Adipocyte (in vitro differentiated cells): ENCODE measurements around the gene GADD45A.

Experiments
- DNase-seq: peaks from one replicate; pipeline ENCODE4 v3.0.0-alpha.2; 2015; ENCODE audit warnings: low read depth
- H3K27me3 ChIP-seq: replicated peaks from 2 replicates; pipeline ENCODE4 v1.7.0; 2013; ENCODE audit warnings: mild to moderate bottlenecking, low read length, moderate library complexity; ENCODE audit not compliant: control insufficient read depth, insufficient read depth
- H3K36me3 ChIP-seq: 2 replicates; pipeline ENCODE4 v1.7.0; 2013; ENCODE audit warnings: low read length, mild to moderate bottlenecking, moderate library complexity; ENCODE audit not compliant: control insufficient read depth, insufficient read depth, severe bottlenecking
- H3K4me1 ChIP-seq: 2 replicates; pipeline ENCODE4 v1.7.0; 2013; ENCODE audit warnings: mild to moderate bottlenecking, low read length, moderate library complexity; ENCODE audit not compliant: control insufficient read depth, insufficient read depth
- H3K4me3 ChIP-seq: 2 replicates; pipeline ENCODE4 v1.7.0; 2013; ENCODE audit warnings: mild to moderate bottlenecking, low read length, moderate library complexity
- H3K9ac ChIP-seq: 2 replicates; pipeline ENCODE4 v1.7.0; 2013; ENCODE audit warnings: mild to moderate bottlenecking, low read length, moderate library complexity
- H3K9me3 ChIP-seq: 2 replicates; pipeline ENCODE4 v1.7.0; 2013; ENCODE audit warnings: mild to moderate bottlenecking, low read length, moderate library complexity; ENCODE audit not compliant: control insufficient read depth

The GADD45A gene

GRCh38 chr1:67685067-67685557 is at the start of gene GADD45A:
GADD45A (plus strand) TSS chr1:67685201; CDS start chr1:67685495, 294 bp downstream.
- H3K9me3 ChIP-seq: no peaks in the 10 kb centered on the region
- no peaks in the 10 kb centered on the region for H3K27me3 ChIP-seq
- H3K4me1 ChIP-seq: peaks cover 43% of the 10 kb centered on the region
- H3K4me3 ChIP-seq: peak within 1 kb of the TSS; percentile 95
- peak within 1 kb of the TSS; percentile 99 for H3K9ac ChIP-seq
- DNase-seq: peak; percentile 99
- peaks cover 29% of the 10 kb centered on the region for H3K36me3 ChIP-seq

- H3K4me3 ChIP-seq: no peak overlapping the region
- DNase-seq: no peak
- H3K36me3 ChIP-seq: no peaks in the 10 kb centered on the region
- no peak overlapping the region for H3K9ac ChIP-seq
- no peaks in the 10 kb centered on the region for H3K9me3 ChIP-seq
- H3K27me3 ChIP-seq: no peaks in the 10 kb centered on the region
- no peaks in the 10 kb centered on the region for H3K4me1 ChIP-seq
Measured at GRCh38 chr1:67636146-67636545, 48.9 kb upstream of the GADD45A start.

GRCh38 chr1:67639361-67639760 is 45.6 kb upstream of the GADD45A start:
- no peaks in the 10 kb centered on the region for H3K36me3 ChIP-seq
- no peak overlapping the region for H3K9ac ChIP-seq
- H3K27me3 ChIP-seq: no peaks in the 10 kb centered on the region
- H3K4me3 ChIP-seq: no peak overlapping the region
- no peak for DNase-seq
- no peaks in the 10 kb centered on the region for H3K9me3 ChIP-seq
- peaks cover 11% of the 10 kb centered on the region for H3K4me1 ChIP-seq

- peak; percentile 30 for DNase-seq
- Histone ChIP-seq H3K9ac (peak overlapping the region; percentile 23), H3K4me1 (peaks cover 38% of the 10 kb centered on the region), H3K4me3 (peak overlapping the region; percentile 62), H3K27me3 (no peaks in the 10 kb centered on the region), H3K36me3 (no peaks in the 10 kb centered on the region), H3K9me3 (no peaks in the 10 kb centered on the region)
Measured at GRCh38 chr1:67642629-67643028, 42.4 kb upstream of the GADD45A start.

- no peaks in the 10 kb centered on the region for H3K36me3 ChIP-seq
- H3K4me3 ChIP-seq: no peak overlapping the region
- peaks cover 42% of the 10 kb centered on the region for H3K4me1 ChIP-seq
- no peaks in the 10 kb centered on the region for H3K9me3 ChIP-seq
- no peaks in the 10 kb centered on the region for H3K27me3 ChIP-seq
- no peak overlapping the region for H3K9ac ChIP-seq
- DNase-seq: no peak
Measured at GRCh38 chr1:67644566-67644965, 40.4 kb upstream of the GADD45A start.

GRCh38 chr1:67645495-67646144 is 39.4 kb upstream of the GADD45A start:
- DNase-seq: no peak
- no peaks in the 10 kb centered on the region for H3K27me3 ChIP-seq
- no peaks in the 10 kb centered on the region for H3K9me3 ChIP-seq
- peaks cover 49% of the 10 kb centered on the region for H3K4me1 ChIP-seq
- no peaks in the 10 kb centered on the region for H3K36me3 ChIP-seq
- peak overlapping the region; percentile 9 for H3K9ac ChIP-seq
- H3K4me3 ChIP-seq: no peak overlapping the region

- H3K36me3 ChIP-seq: no peaks in the 10 kb centered on the region
- H3K4me3 ChIP-seq: no peak overlapping the region
- DNase-seq: peak; percentile 53
- H3K9ac ChIP-seq: peak overlapping the region; percentile 9
- H3K4me1 ChIP-seq: peaks cover 49% of the 10 kb centered on the region
- H3K9me3 ChIP-seq: no peaks in the 10 kb centered on the region
- no peaks in the 10 kb centered on the region for H3K27me3 ChIP-seq
Measured at GRCh38 chr1:67646145-67647035, 38.6 kb upstream of the GADD45A start.

- no peaks in the 10 kb centered on the region for H3K36me3 ChIP-seq
- no peak for DNase-seq
- no peaks in the 10 kb centered on the region for H3K9me3 ChIP-seq
- no peaks in the 10 kb centered on the region for H3K27me3 ChIP-seq
- H3K9ac ChIP-seq: peak overlapping the region; percentile 9
- H3K4me1 ChIP-seq: peaks cover 47% of the 10 kb centered on the region
- no peak overlapping the region for H3K4me3 ChIP-seq
Measured at GRCh38 chr1:67647036-67647798, 37.8 kb upstream of the GADD45A start.

GRCh38 chr1:67647814-67648358 is 37.1 kb upstream of the GADD45A start:
- Histone ChIP-seq H3K36me3 (no peaks in the 10 kb centered on the region), H3K4me1 (peaks cover 48% of the 10 kb centered on the region), H3K4me3 (no peak overlapping the region), H3K27me3 (no peaks in the 10 kb centered on the region), H3K9me3 (no peaks in the 10 kb centered on the region), H3K9ac (no peak overlapping the region)
- DNase-seq: no peak

- no peaks in the 10 kb centered on the region for H3K9me3 ChIP-seq
- no peak overlapping the region for H3K4me3 ChIP-seq
- peaks cover 50% of the 10 kb centered on the region for H3K4me1 ChIP-seq
- H3K36me3 ChIP-seq: no peaks in the 10 kb centered on the region
- no peaks in the 10 kb centered on the region for H3K27me3 ChIP-seq
- no peak overlapping the region for H3K9ac ChIP-seq
- DNase-seq: no peak
Measured at GRCh38 chr1:67648582-67649326, 36.2 kb upstream of the GADD45A start.
